CD4-positive, alpha-beta T cell (primary cell): Measurements from ENCODE around the gene NOL8. TPM values are rescaled to one million over a fixed set of nuclear protein-coding genes. Genes with fewer than 3 reads are reported as not detected.

Source experiments
- ATAC-seq: fragments of 200-7000 bp; cut with Tn5 transposase; one replicate; pipeline ENCODE4 v1.10.0; 2022; ENCODE audit warnings: mild to moderate bottlenecking; ENCODE audit not compliant: poor library complexity
- CTCF ChIA-PET: fragments of 350-600 bp; sonication (Branson Sonifier 250); formaldehyde crosslinking; loops from one replicate; lab custom pipeline; 2021; ENCODE audit warnings: antibody characterized with exemption, inconsistent platforms; lab: Charles Lee
- POLR2A ChIA-PET: fragments of 350-600 bp; sonication (Branson Sonifier 250); formaldehyde crosslinking; loops from one replicate; lab custom pipeline; 2021; ENCODE audit warnings: antibody characterized with exemption, inconsistent platforms; lab: Charles Lee
- DNase-seq, 14 experiments: peaks; one replicate each; pipeline ENCODE4 v3.0.0-alpha.2; 2013 to 2020; ENCODE audit warnings: mixed read lengths in 2 of 14
- H3K27ac ChIP-seq, 2 donors: one replicate each; pipeline versions ENCODE4 v1.5.1 to v1.7.0; 2013; ENCODE audit warnings: low read length in 2 of 2, low read depth in 1 of 2, mild to moderate bottlenecking in 1 of 2
- H3K27me3 ChIP-seq, 2 experiments: 1 replicate in 1 of 2; 2 replicates in 1 of 2; pipeline versions ENCODE4 v1.6.1 to v1.7.0; 2013; ENCODE audit warnings: low read length in 2 of 2, control low read depth in 1 of 2, mild to moderate bottlenecking in 1 of 2, moderate library complexity in 1 of 2; ENCODE audit not compliant: insufficient read depth in 2 of 2, control insufficient read depth in 1 of 2
- H3K36me3 ChIP-seq: one replicate; pipeline ENCODE4 v1.6.1; 2013; ENCODE audit warnings: low read length, control low read depth; ENCODE audit not compliant: insufficient read depth
- H3K4me1 ChIP-seq: one replicate; pipeline ENCODE4 v1.6.1; 2013; ENCODE audit warnings: low read length, control low read depth; ENCODE audit not compliant: insufficient read depth
- H3K4me3 ChIP-seq: one replicate; pipeline ENCODE4 v1.5.1; 2013; ENCODE audit warnings: mild to moderate bottlenecking, low read length, moderate library complexity
- H3K9me3 ChIP-seq, 2 experiments: 1 replicate in 1 of 2; 2 replicates in 1 of 2; pipeline versions ENCODE4 v1.6.1 to v1.7.0; 2013; ENCODE audit warnings: low read length in 2 of 2, mild to moderate bottlenecking in 2 of 2, control low read depth in 1 of 2, moderate library complexity in 1 of 2; ENCODE audit not compliant: control insufficient read depth in 1 of 2, insufficient read depth in 1 of 2
- H3K27ac Mint-ChIP-seq: one replicate; pipeline ENCODE4 v1.8.0; 2020; ENCODE audit warnings: mixed read lengths
- H3K27me3 Mint-ChIP-seq: one replicate; pipeline ENCODE4 v1.8.0; 2021; ENCODE audit warnings: mixed read lengths
- H3K36me3 Mint-ChIP-seq: one replicate; pipeline ENCODE4 v1.8.0; 2021; ENCODE audit warnings: low read depth, mixed read lengths
- H3K4me1 Mint-ChIP-seq: one replicate; pipeline ENCODE4 v1.8.0; 2021; ENCODE audit warnings: low read depth, mixed read lengths
- H3K4me3 Mint-ChIP-seq: one replicate; pipeline ENCODE4 v1.8.0; 2020; ENCODE audit warnings: mild to moderate bottlenecking, mixed read lengths
- H3K9me3 Mint-ChIP-seq: one replicate; pipeline ENCODE4 v1.8.0; 2020; ENCODE audit warnings: mixed read lengths
- CTCF ChIP-seq: fragments of 200-600 bp; IDR thresholded peaks from one replicate; pipeline ENCODE4 v1.8.0; 2022; ENCODE audit warnings: antibody characterized with exemption, mild to moderate bottlenecking
- intact Hi-C, 2 experiments: fragments of 100-400 bp; cut with DNase I in 1 of 2; cut with micrococcal nuclease in 1 of 2; formaldehyde crosslinking; loops; one replicate each; pipeline versions ENCODE4 v1.15.1 to v1.9.0; 2023 to 2025; cut with DNase I, micrococcal nuclease
- total RNA-seq, 174 experiments: library from RNA in 2 of 174; stranded (reverse) in 2 of 174; gene quantifications; one replicate each; pipeline ENCODE4 v1.2.3 and lab custom pipeline; 2021 to 2026

The NOL8 gene
- total RNA-seq, 2 experiments from 2014 or later = 55.9 to 65.7 TPM

DNA sequence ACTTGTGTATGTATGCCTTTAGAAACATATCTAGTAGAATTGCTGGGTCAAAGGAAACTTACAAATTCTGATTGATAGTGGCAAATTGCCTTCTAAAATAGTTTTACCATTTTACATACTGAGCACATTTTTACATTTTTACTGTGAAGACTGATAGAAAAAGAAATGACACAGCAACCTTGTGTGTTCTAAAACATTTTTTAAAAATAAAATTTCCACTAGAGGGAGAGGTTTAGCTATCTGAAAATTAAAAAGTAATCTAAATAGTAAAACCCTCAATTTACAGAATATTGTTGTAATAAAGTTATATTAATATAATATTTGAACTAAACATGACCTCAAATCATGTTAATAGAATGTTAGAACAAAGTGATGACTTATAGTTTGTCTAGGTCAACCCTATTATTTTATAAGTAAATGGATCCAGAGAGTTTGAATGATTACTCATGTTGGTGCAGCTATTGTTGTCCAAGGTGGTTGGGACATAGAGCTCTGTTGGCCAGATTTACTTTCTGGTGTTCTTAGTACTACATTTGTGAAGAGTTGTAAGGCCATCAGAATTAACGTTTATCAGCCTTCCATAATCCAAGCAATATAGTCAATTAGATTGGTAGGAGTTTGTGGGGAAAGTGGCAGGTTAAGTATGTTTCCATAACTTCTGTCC, 17.8 kb upstream of the NOL8 start:
- H3K27me3 Mint-ChIP-seq = no peaks in the 10 kb centered on the region
- H3K27ac Mint-ChIP-seq = no peak overlapping the region
- Histone ChIP-seq H3K4me1 (no peaks in the 10 kb centered on the region), H3K4me3 (no peak overlapping the region), H3K36me3 (peaks cover 14% of the 10 kb centered on the region), H3K27ac (no peak overlapping the region), H3K27me3 (no peaks in the 10 kb centered on the region), H3K9me3 (peaks cover 0 to 4% of the 10 kb centered on the region in 2 experiments)
- ChIA-PET CTCF (no interaction called here), POLR2A (no interaction called here)
- no peak overlapping the region for H3K4me3 Mint-ChIP-seq
- peaks cover 18% of the 10 kb centered on the region for H3K36me3 Mint-ChIP-seq
- DNase-seq (no peak), ATAC-seq (no peak)
- intact Hi-C loops = loop anchor here in 1 of 2 experiments (5.0 to 10.0 kb wide), 2 partner anchors 94 to 292 kb away; no protein-coding TSS in a partner anchor
- no peak for TF ChIP-seq CTCF
- H3K9me3 Mint-ChIP-seq = no peaks in the 10 kb centered on the region
- H3K4me1 Mint-ChIP-seq = no peaks in the 10 kb centered on the region

- H3K36me3 ChIP-seq = peaks cover 17% of the 10 kb centered on the region
- Mint-ChIP-seq H3K4me3 (no peak overlapping the region), H3K27me3 (no peaks in the 10 kb centered on the region), H3K27ac (no peak overlapping the region), H3K36me3 (peaks cover 24% of the 10 kb centered on the region), H3K4me1 (no peaks in the 10 kb centered on the region), H3K9me3 (no peaks in the 10 kb centered on the region)
- POLR2A ChIA-PET = no interaction called here
- H3K4me3 ChIP-seq = no peak overlapping the region
- peaks cover 0 to 4% of the 10 kb centered on the region in 2 experiments for H3K9me3 ChIP-seq
- no peaks in the 10 kb centered on the region for H3K4me1 ChIP-seq
- DNase-seq (no peak), ATAC-seq (no peak)
- CTCF ChIA-PET = no interaction called here
- H3K27ac ChIP-seq = no peak overlapping the region
- H3K27me3 ChIP-seq = no peaks in the 10 kb centered on the region
- no peak for TF ChIP-seq CTCF
- intact Hi-C loops = loop anchor here in 1 of 2 experiments (5.0 to 10.0 kb wide), 2 partner anchors 96 to 293 kb away; no protein-coding TSS in a partner anchor
Observed at GRCh38 chr9:92341578-92341977, 16.4 kb upstream of the NOL8 start.

DNA sequence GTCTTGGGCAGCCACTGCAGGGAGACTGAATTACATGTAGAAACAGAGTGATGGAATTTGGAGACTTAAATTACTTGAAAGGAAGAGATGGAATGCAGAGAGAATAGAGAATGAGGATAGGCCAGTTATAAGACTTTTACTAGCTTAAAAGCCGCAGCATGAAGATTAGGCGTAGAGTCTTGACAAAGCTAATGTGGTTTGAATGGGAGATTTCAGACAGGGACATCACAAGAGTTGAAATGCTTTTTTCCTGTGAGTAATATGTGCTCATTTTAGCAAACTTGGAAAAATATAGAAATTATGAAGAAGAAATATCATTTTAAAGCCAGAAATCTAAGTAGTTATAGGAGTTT, 8.1 kb upstream of the NOL8 start:
- Histone ChIP-seq H3K36me3 (peaks cover 5% of the 10 kb centered on the region), H3K4me3 (no peak overlapping the region), H3K27me3 (no peaks in the 10 kb centered on the region), H3K27ac (no peak overlapping the region), H3K4me1 (no peaks in the 10 kb centered on the region), H3K9me3 (no peaks in the 10 kb centered on the region)
- POLR2A ChIA-PET = no interaction called here
- peaks cover 29% of the 10 kb centered on the region for H3K36me3 Mint-ChIP-seq
- no peaks in the 10 kb centered on the region for H3K9me3 Mint-ChIP-seq
- TF ChIP-seq CTCF = no peak
- ATAC-seq = no peak
- no peaks in the 10 kb centered on the region for H3K27me3 Mint-ChIP-seq
- CTCF ChIA-PET = interaction anchor here (0.9 kb wide), 1 partner anchor 31 kb away, joined by 3 read pairs; no protein-coding TSS in a partner anchor
- DNase-seq = no peak
- H3K4me3 Mint-ChIP-seq = no peak overlapping the region
- H3K27ac Mint-ChIP-seq = no peak overlapping the region
- intact Hi-C loops = no loop called here
- no peaks in the 10 kb centered on the region for H3K4me1 Mint-ChIP-seq
